ENCODE results near the gene NFIA.

DNA sequence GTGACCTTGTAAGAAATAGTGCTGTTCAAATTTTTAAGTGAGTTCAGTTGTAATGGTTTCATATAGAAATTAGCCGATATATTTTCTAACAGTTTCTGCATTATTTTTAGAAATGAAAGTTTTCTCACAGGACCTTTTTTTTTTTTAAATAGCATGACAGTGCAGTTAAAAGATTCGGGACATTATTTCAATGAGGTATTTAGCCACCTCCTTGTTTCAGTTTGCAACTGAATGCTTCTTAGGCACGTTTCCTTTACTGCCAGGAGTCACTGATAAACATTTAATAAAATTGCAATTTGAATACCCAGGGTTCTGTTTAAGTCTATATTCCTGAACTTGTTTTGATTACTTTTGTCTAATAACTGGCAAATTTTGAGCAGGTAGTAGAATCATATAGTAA is 337.9 kb downstream of the NFIA start:
- no peak for TF ChIP-seq POLR2A (IDR thresholded peaks at IDR 0.05; ENCODE audit: low read depth)
- TF ChIP-seq, protein P1, sequence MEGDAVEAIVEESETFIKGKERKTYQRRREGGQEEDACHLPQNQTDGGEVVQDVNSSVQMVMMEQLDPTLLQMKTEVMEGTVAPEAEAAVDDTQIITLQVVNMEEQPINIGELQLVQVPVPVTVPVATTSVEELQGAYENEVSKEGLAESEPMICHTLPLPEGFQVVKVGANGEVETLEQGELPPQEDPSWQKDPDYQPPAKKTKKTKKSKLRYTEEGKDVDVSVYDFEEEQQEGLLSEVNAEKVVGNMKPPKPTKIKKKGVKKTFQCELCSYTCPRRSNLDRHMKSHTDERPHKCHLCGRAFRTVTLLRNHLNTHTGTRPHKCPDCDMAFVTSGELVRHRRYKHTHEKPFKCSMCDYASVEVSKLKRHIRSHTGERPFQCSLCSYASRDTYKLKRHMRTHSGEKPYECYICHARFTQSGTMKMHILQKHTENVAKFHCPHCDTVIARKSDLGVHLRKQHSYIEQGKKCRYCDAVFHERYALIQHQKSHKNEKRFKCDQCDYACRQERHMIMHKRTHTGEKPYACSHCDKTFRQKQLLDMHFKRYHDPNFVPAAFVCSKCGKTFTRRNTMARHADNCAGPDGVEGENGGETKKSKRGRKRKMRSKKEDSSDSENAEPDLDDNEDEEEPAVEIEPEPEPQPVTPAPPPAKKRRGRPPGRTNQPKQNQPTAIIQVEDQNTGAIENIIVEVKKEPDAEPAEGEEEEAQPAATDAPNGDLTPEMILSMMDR (IDR thresholded peaks at IDR 0.05), result no peak

Data from esophagus muscularis mucosa (tissue), 3 donors.